Measurements from ENCODE around the gene RASA3. TPM values are rescaled to one million over a fixed set of nuclear protein-coding genes. Genes with fewer than 3 reads are reported as not detected.

RASA3 gene
- total RNA-seq, 3 donors from 2014 or later (not counting 1 experiment from before 2014, with no cell fraction given), result 252 to 277 (median 274) TPM

GRCh38 chr13:114054830-114055439 is 77.5 kb downstream of the RASA3 start:
- Histone ChIP-seq H3K36me3 (ENCODE audit: control insufficient read depth, insufficient read depth, low read length) (peaks cover 64% of the 10 kb centered on the region), H3K9me3 (ENCODE audit: control insufficient read depth, insufficient read depth, low read length) (no peaks in the 10 kb centered on the region), H3K27ac (ENCODE audit: low read length) (no peak overlapping the region), H3K27me3 (ENCODE audit: control insufficient read depth, insufficient read depth, low read length) (no peaks in the 10 kb centered on the region), H3K4me3 (ENCODE audit: low read length) (no peak overlapping the region), H3K4me1 (ENCODE audit: control insufficient read depth, insufficient read depth, low read length) (peaks cover 96% of the 10 kb centered on the region)
- Mint-ChIP-seq H3K9me3 (no peaks in the 10 kb centered on the region), H3K4me1 (peaks cover 64 to 65% of the 10 kb centered on the region in 2 donors), H3K27ac (peak overlapping the region; percentile 75 to 77), H3K27me3 (ENCODE audit: low read depth in 2 of 2) (no peaks in the 10 kb centered on the region), H3K4me3 (no peak overlapping the region), H3K36me3 (no peaks in the 10 kb centered on the region)
- TF ChIP-seq, protein P1, sequence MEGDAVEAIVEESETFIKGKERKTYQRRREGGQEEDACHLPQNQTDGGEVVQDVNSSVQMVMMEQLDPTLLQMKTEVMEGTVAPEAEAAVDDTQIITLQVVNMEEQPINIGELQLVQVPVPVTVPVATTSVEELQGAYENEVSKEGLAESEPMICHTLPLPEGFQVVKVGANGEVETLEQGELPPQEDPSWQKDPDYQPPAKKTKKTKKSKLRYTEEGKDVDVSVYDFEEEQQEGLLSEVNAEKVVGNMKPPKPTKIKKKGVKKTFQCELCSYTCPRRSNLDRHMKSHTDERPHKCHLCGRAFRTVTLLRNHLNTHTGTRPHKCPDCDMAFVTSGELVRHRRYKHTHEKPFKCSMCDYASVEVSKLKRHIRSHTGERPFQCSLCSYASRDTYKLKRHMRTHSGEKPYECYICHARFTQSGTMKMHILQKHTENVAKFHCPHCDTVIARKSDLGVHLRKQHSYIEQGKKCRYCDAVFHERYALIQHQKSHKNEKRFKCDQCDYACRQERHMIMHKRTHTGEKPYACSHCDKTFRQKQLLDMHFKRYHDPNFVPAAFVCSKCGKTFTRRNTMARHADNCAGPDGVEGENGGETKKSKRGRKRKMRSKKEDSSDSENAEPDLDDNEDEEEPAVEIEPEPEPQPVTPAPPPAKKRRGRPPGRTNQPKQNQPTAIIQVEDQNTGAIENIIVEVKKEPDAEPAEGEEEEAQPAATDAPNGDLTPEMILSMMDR (IDR thresholded peaks at IDR 0.05), result no peak
- no peak for DNase-seq
- intact Hi-C loops (cut with micrococcal nuclease), result no loop called here
- peak in 1 of 3 donors; percentile 20 for ATAC-seq
- WGBS (ENCODE audit: insufficient coverage), result 97% methylated on average over 24 of the region's 24 CpGs

- H3K27me3 ChIP-seq (ENCODE audit: control insufficient read depth, insufficient read depth, low read length), result no peaks in the 10 kb centered on the region
- DNase-seq (peak in 1 of 2 donors; percentile 52), ATAC-seq (peak in 2 of 3 donors; percentile 25 to 35)
- peaks cover 62% of the 10 kb centered on the region for H3K36me3 ChIP-seq (ENCODE audit: control insufficient read depth, insufficient read depth, low read length)
- no peaks in the 10 kb centered on the region for H3K9me3 Mint-ChIP-seq
- peak overlapping the region in 1 of 2 donors; percentile 34 for H3K27ac Mint-ChIP-seq
- TF ChIP-seq, protein P1 (IDR thresholded peaks at IDR 0.05), result no peak
- intact Hi-C loops (cut with micrococcal nuclease), result no loop called here
- peaks cover 65 to 66% of the 10 kb centered on the region in 2 donors for H3K4me1 Mint-ChIP-seq
- H3K27me3 Mint-ChIP-seq (ENCODE audit: low read depth in 2 of 2), result no peaks in the 10 kb centered on the region
- H3K9me3 ChIP-seq (ENCODE audit: control insufficient read depth, insufficient read depth, low read length), result no peaks in the 10 kb centered on the region
- no peak overlapping the region for H3K27ac ChIP-seq (ENCODE audit: low read length)
- H3K4me1 ChIP-seq (ENCODE audit: control insufficient read depth, insufficient read depth, low read length), result peaks cover 96% of the 10 kb centered on the region
- WGBS (ENCODE audit: insufficient coverage), result 95% methylated on average over 5 of the region's 5 CpGs
- H3K4me3 Mint-ChIP-seq, result no peak overlapping the region
- H3K36me3 Mint-ChIP-seq, result no peaks in the 10 kb centered on the region
- no peak overlapping the region for H3K4me3 ChIP-seq (ENCODE audit: low read length)
These were observed 78.2 kb downstream of the RASA3 start for GRCh38 chr13:114054264-114054663.

DNA sequence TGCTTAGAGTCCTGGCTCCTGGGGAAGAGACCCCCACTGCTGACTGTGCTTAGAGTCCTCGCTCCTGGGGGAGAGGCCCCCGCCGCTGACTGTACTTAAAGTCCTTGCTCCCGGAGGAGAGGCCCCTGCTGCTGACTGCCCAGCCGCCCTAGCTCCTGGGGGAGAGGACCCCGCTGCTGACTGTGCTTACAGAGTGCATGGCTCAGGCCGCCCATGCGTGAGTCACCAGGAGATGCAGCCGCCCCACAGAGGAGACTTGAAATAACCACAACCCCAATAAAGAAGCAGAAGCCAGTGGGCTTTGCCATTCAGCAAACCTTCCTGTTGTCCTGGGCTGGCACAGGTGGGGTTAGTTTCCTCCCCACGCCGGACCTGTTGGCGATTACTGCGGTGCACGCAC is 79.4 kb downstream of the RASA3 start:
- H3K27me3 Mint-ChIP-seq (ENCODE audit: low read depth in 2 of 2), result no peaks in the 10 kb centered on the region
- TF ChIP-seq, protein P1 (IDR thresholded peaks at IDR 0.05), result no peak
- peaks cover 52% of the 10 kb centered on the region for H3K36me3 ChIP-seq (ENCODE audit: control insufficient read depth, insufficient read depth, low read length)

More for the DNA sequence above, 79.4 kb downstream of the RASA3 start:
- no peaks in the 10 kb centered on the region for H3K9me3 ChIP-seq (ENCODE audit: control insufficient read depth, insufficient read depth, low read length)
- Mint-ChIP-seq H3K27ac (peak overlapping the region; percentile 80 to 81), H3K4me3 (peak overlapping the region; percentile 67), H3K36me3 (no peaks in the 10 kb centered on the region), H3K4me1 (peaks cover 63 to 65% of the 10 kb centered on the region in 2 donors), H3K9me3 (no peaks in the 10 kb centered on the region)
- DNase-seq (no peak), ATAC-seq (peak in 2 of 3 donors; percentile 37 to 50)
- H3K27me3 ChIP-seq (ENCODE audit: control insufficient read depth, insufficient read depth, low read length), result no peaks in the 10 kb centered on the region
- no peak overlapping the region for H3K4me3 ChIP-seq (ENCODE audit: low read length)
- WGBS (ENCODE audit: insufficient coverage), result 46% methylated on average over 13 of the region's 14 CpGs
- intact Hi-C loops (cut with micrococcal nuclease), result loop anchor here (2.0 kb wide), 1 partner anchor 14 kb away; no protein-coding TSS in a partner anchor
- H3K27ac ChIP-seq (ENCODE audit: low read length), result no peak overlapping the region
- H3K4me1 ChIP-seq (ENCODE audit: control insufficient read depth, insufficient read depth, low read length), result peaks cover 96% of the 10 kb centered on the region

Measured in natural killer cell (primary cell).